ENCODE data around the gene SLC25A52. TPM values are rescaled to one million over a fixed set of nuclear protein-coding genes. Genes with fewer than 3 reads are reported as not detected.

The SLC25A52 gene
- polyA plus RNA-seq, 4 donors: 0.04 TPM; not detected in 3

DNA sequence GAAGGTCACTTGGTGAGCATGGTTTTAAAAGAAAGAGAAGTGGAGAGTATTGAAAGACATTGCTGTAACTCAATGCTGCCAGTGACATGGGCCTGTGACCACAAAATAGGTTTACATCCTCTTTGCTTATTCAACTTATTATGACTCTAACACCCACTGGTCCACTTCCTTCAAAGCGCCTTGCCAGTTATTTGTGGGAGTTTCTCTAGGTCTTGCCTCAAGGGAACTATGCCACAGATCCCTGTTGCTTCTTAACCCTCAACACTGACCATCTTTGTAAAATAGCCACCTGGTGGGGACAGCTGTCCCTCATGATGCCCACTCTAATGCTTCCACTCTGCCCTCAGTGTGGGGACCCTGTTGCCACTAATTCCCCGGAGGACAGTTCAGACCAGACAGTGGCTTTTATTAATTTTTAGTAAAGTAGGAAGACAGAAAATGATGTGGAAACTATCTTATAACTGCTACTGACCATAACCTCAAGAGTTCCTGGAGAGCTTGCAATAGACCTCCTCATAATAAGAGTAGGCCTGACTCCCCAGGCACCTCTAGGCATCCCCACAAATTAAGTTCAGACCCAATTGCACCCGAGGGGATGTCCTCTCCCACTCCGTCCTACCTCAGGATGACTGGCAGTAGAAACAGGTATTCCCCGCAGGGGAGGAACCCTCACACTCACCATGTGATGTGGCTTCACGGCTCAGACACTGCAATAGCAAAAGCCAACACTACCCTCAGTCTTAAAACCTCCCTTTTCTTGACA lies 31.3 kb upstream of the SLC25A52 start:
- FAIRE-seq: no peak
- no peak for DNase-seq

DNA sequence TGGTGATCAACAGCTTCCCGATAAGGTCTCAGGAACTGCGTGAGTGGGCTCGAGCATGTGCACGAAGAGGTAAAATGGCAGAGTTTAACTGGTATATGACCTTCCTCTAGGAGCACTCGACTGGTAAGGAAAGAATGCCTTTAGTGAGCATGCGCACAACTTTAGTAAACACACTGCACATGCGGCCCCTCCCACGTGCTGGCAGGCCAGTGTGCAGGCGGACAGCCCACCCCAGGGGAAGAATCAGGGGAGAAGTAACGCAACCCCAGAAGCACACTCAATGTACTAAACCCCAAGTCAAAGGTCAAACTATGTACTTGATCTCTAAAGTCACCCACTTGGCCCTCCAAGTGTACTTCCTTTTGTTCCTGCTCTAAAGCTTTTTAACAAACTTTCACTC lies 28.7 kb upstream of the SLC25A52 start:
- FAIRE-seq: no peak
- H3K27ac ChIP-seq (ENCODE audit: low read depth in 1 of 3, low read length in 2 of 3): no peak overlapping the region
- H3K9me3 ChIP-seq (ENCODE audit: control insufficient read depth in 2 of 2, insufficient read depth in 1 of 2, low read depth in 1 of 2, low read length in 1 of 2): no peaks in the 10 kb centered on the region
- WGBS, 3 donors: 76 to 85% (median 77%) methylated on average over 10 of the region's 10 CpGs
- peaks cover 0 to 15% (median 6%) of the 10 kb centered on the region in 3 donors for H3K4me1 ChIP-seq (ENCODE audit: control insufficient read depth in 3 of 3, insufficient read depth in 2 of 3, low read depth in 1 of 3, low read length in 2 of 3)
- no peak overlapping the region for H3K4me3 ChIP-seq (ENCODE audit: low read depth in 1 of 3, low read length in 3 of 3)
- DNase-seq: no peak
- H3K36me3 ChIP-seq (ENCODE audit: control insufficient read depth in 3 of 3, insufficient read depth in 2 of 3, low read depth in 1 of 3, low read length in 3 of 3): no peaks in the 10 kb centered on the region
- no peaks in the 10 kb centered on the region for H3K27me3 ChIP-seq (ENCODE audit: control insufficient read depth in 3 of 3, insufficient read depth in 3 of 3, low read length in 3 of 3)

More for the DNA sequence above, 31.3 kb upstream of the SLC25A52 start:
- Histone ChIP-seq H3K27ac (ENCODE audit: low read depth in 1 of 3, low read length in 2 of 3) (no peak overlapping the region), H3K36me3 (ENCODE audit: control insufficient read depth in 3 of 3, insufficient read depth in 2 of 3, low read depth in 1 of 3, low read length in 3 of 3) (no peaks in the 10 kb centered on the region), H3K4me1 (ENCODE audit: control insufficient read depth in 3 of 3, insufficient read depth in 2 of 3, low read depth in 1 of 3, low read length in 2 of 3) (peaks cover 0 to 15% (median 6%) of the 10 kb centered on the region in 3 donors), H3K27me3 (ENCODE audit: control insufficient read depth in 3 of 3, insufficient read depth in 3 of 3, low read length in 3 of 3) (no peaks in the 10 kb centered on the region), H3K9me3 (ENCODE audit: control insufficient read depth in 2 of 2, insufficient read depth in 1 of 2, low read depth in 1 of 2, low read length in 1 of 2) (no peaks in the 10 kb centered on the region), H3K4me3 (ENCODE audit: low read depth in 1 of 3, low read length in 3 of 3) (no peak overlapping the region)
- WGBS, 3 donors: 75 to 80% (median 78%) methylated on average over 6 of the region's 6 CpGs

GRCh38 chr18:31783059-31783458 lies 22.4 kb upstream of the SLC25A52 start:
- DNase-seq (no peak), FAIRE-seq (no peak)
- peaks cover 0 to 17% of the 10 kb centered on the region in 2 donors for H3K9me3 ChIP-seq (ENCODE audit: control insufficient read depth in 2 of 2, insufficient read depth in 1 of 2, low read depth in 1 of 2, low read length in 1 of 2)
- 82 to 85% (median 84%) methylated on average over 3 of the region's 3 CpGs for WGBS, 3 donors
- no peak overlapping the region for H3K4me3 ChIP-seq (ENCODE audit: low read depth in 1 of 3, low read length in 3 of 3)
- H3K36me3 ChIP-seq (ENCODE audit: control insufficient read depth in 3 of 3, insufficient read depth in 2 of 3, low read depth in 1 of 3, low read length in 3 of 3): no peaks in the 10 kb centered on the region
- H3K4me1 ChIP-seq (ENCODE audit: control insufficient read depth in 3 of 3, insufficient read depth in 2 of 3, low read depth in 1 of 3, low read length in 2 of 3): peaks cover 0 to 7% (median 0%) of the 10 kb centered on the region in 3 donors
- no peak overlapping the region for H3K27ac ChIP-seq (ENCODE audit: low read depth in 1 of 3, low read length in 2 of 3)
- peaks cover 0 to 3% (median 0%) of the 10 kb centered on the region in 3 donors for H3K27me3 ChIP-seq (ENCODE audit: control insufficient read depth in 3 of 3, insufficient read depth in 3 of 3, low read length in 3 of 3)

- Histone ChIP-seq H3K36me3 (ENCODE audit: control insufficient read depth in 3 of 3, insufficient read depth in 2 of 3, low read depth in 1 of 3, low read length in 3 of 3) (no peaks in the 10 kb centered on the region), H3K27ac (ENCODE audit: low read depth in 1 of 3, low read length in 2 of 3) (no peak overlapping the region), H3K27me3 (ENCODE audit: control insufficient read depth in 3 of 3, insufficient read depth in 3 of 3, low read length in 3 of 3) (peaks cover 0 to 3% (median 0%) of the 10 kb centered on the region in 3 donors), H3K4me1 (ENCODE audit: control insufficient read depth in 3 of 3, insufficient read depth in 2 of 3, low read depth in 1 of 3, low read length in 2 of 3) (peaks cover 0 to 6% (median 1%) of the 10 kb centered on the region in 3 donors), H3K9me3 (ENCODE audit: control insufficient read depth in 2 of 2, insufficient read depth in 1 of 2, low read depth in 1 of 2, low read length in 1 of 2) (peaks cover 0 to 28% of the 10 kb centered on the region in 2 donors), H3K4me3 (ENCODE audit: low read depth in 1 of 3, low read length in 3 of 3) (no peak overlapping the region)
- FAIRE-seq (no peak), DNase-seq (no peak)
Observed at GRCh38 chr18:31778391-31778950, 17.8 kb upstream of the SLC25A52 start.

DNA sequence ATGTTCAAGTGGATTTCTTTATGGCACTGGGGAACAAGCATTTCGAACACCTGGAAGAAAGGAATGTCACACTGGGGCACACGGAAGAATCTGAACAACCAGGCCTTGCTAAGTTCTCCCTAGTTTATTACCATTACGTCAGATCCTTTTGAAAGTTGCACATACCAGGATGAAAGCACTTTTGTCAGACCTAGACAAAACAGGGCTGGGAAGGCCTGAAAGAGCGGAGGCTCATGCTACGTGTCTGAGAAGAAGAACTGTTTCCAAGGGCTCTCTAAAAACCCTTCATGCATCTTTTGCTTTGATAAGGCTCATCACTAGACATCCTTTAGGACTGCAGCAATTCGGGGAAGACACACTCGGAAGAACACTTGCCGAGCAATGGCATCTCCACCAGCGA lies 15.4 kb upstream of the SLC25A52 start:
- H3K27me3 ChIP-seq (ENCODE audit: control insufficient read depth in 3 of 3, insufficient read depth in 3 of 3, low read length in 3 of 3): peaks cover 0 to 3% (median 0%) of the 10 kb centered on the region in 3 donors
- no peaks in the 10 kb centered on the region for H3K36me3 ChIP-seq (ENCODE audit: control insufficient read depth in 3 of 3, insufficient read depth in 2 of 3, low read depth in 1 of 3, low read length in 3 of 3)
- peaks cover 0 to 28% of the 10 kb centered on the region in 2 donors for H3K9me3 ChIP-seq (ENCODE audit: control insufficient read depth in 2 of 2, insufficient read depth in 1 of 2, low read depth in 1 of 2, low read length in 1 of 2)
- 91 to 96% (median 95%) methylated on average over 9 of the region's 9 CpGs for WGBS, 3 donors
- peaks cover 0 to 6% (median 1%) of the 10 kb centered on the region in 3 donors for H3K4me1 ChIP-seq (ENCODE audit: control insufficient read depth in 3 of 3, insufficient read depth in 2 of 3, low read depth in 1 of 3, low read length in 2 of 3)
- FAIRE-seq: no peak
- H3K27ac ChIP-seq (ENCODE audit: low read depth in 1 of 3, low read length in 2 of 3): no peak overlapping the region
- DNase-seq: no peak
- H3K4me3 ChIP-seq (ENCODE audit: low read depth in 1 of 3, low read length in 3 of 3): no peak overlapping the region

- WGBS, 3 donors: 83 to 91% (median 86%) methylated on average over 5 of the region's 5 CpGs
- peaks cover 0 to 3% (median 0%) of the 10 kb centered on the region in 3 donors for H3K27me3 ChIP-seq (ENCODE audit: control insufficient read depth in 3 of 3, insufficient read depth in 3 of 3, low read length in 3 of 3)
Observed at GRCh38 chr18:31774962-31775361, 14.3 kb upstream of the SLC25A52 start.

DNA sequence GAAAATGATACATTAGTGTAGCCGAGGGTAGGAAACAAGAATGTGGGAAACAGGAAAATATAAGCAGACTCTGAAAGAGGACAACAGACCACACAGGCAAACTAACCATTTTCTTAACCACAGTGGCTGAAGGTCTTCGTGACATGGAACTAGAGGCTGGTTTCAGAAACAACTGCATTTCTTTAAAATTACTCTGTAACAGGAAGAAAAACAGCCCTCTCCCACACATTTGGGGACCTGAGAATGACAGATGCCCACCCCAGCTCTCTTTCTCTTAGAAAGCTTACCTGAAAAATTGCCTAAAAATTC lies 13.8 kb upstream of the SLC25A52 start:
- Histone ChIP-seq H3K4me3 (ENCODE audit: low read depth in 1 of 3, low read length in 3 of 3) (no peak overlapping the region), H3K4me1 (ENCODE audit: control insufficient read depth in 3 of 3, insufficient read depth in 2 of 3, low read depth in 1 of 3, low read length in 2 of 3) (peaks cover 0 to 6% (median 1%) of the 10 kb centered on the region in 3 donors), H3K9me3 (ENCODE audit: control insufficient read depth in 2 of 2, insufficient read depth in 1 of 2, low read depth in 1 of 2, low read length in 1 of 2) (peaks cover 0 to 21% of the 10 kb centered on the region in 2 donors), H3K36me3 (ENCODE audit: control insufficient read depth in 3 of 3, insufficient read depth in 2 of 3, low read depth in 1 of 3, low read length in 3 of 3) (no peaks in the 10 kb centered on the region), H3K27ac (ENCODE audit: low read depth in 1 of 3, low read length in 2 of 3) (peak overlapping the region in 1 of 3 donors; percentile 36), H3K27me3 (ENCODE audit: control insufficient read depth in 3 of 3, insufficient read depth in 3 of 3, low read length in 3 of 3) (peaks cover 0 to under 1% (median 0%) of the 10 kb centered on the region in 3 donors)
- 14 to 40% (median 31%) methylated on average over 2 of the region's 2 CpGs for WGBS, 3 donors
- FAIRE-seq (no peak), DNase-seq (no peak)

More at GRCh38 chr18:31774962-31775361, 14.3 kb upstream of the SLC25A52 start:
- DNase-seq (peak in 1 of 2 donors; percentile 16), FAIRE-seq (no peak)
- Histone ChIP-seq H3K36me3 (ENCODE audit: control insufficient read depth in 3 of 3, insufficient read depth in 2 of 3, low read depth in 1 of 3, low read length in 3 of 3) (no peaks in the 10 kb centered on the region), H3K4me3 (ENCODE audit: low read depth in 1 of 3, low read length in 3 of 3) (no peak overlapping the region), H3K27ac (ENCODE audit: low read depth in 1 of 3, low read length in 2 of 3) (no peak overlapping the region), H3K4me1 (ENCODE audit: control insufficient read depth in 3 of 3, insufficient read depth in 2 of 3, low read depth in 1 of 3, low read length in 2 of 3) (peaks cover 0 to 6% (median 1%) of the 10 kb centered on the region in 3 donors), H3K9me3 (ENCODE audit: control insufficient read depth in 2 of 2, insufficient read depth in 1 of 2, low read depth in 1 of 2, low read length in 1 of 2) (peaks cover 0 to 26% of the 10 kb centered on the region in 2 donors)

- WGBS, 3 donors: 23 to 60% (median 41%) methylated on average over 9 of the region's 9 CpGs
- DNase-seq: peak; percentile 83 to 84
- Histone ChIP-seq H3K4me1 (ENCODE audit: control insufficient read depth in 3 of 3, insufficient read depth in 2 of 3, low read depth in 1 of 3, low read length in 2 of 3) (peaks cover 0 to 6% (median 1%) of the 10 kb centered on the region in 3 donors), H3K9me3 (ENCODE audit: control insufficient read depth in 2 of 2, insufficient read depth in 1 of 2, low read depth in 1 of 2, low read length in 1 of 2) (peaks cover 0 to 18% of the 10 kb centered on the region in 2 donors), H3K27ac (ENCODE audit: low read depth in 1 of 3, low read length in 2 of 3) (peak overlapping the region in 2 of 3 donors; percentile 36 to 41), H3K36me3 (ENCODE audit: control insufficient read depth in 3 of 3, insufficient read depth in 2 of 3, low read depth in 1 of 3, low read length in 3 of 3) (no peaks in the 10 kb centered on the region), H3K27me3 (ENCODE audit: control insufficient read depth in 3 of 3, insufficient read depth in 3 of 3, low read length in 3 of 3) (no peaks in the 10 kb centered on the region), H3K4me3 (ENCODE audit: low read depth in 1 of 3, low read length in 3 of 3) (peak overlapping the region in 1 of 3 donors; percentile 30)
- FAIRE-seq: no peak
Observed at GRCh38 chr18:31773774-31774476, 13.2 kb upstream of the SLC25A52 start.

All from small intestine (tissue), 7 donors.